ENCODE measurements around the gene QSOX2. TPM values are rescaled to one million over a fixed set of nuclear protein-coding genes. Genes with fewer than 3 reads are reported as not detected.

QSOX2 gene
- total RNA-seq, 2 experiments from 2014 or later = 14.4 TPM

GRCh38 chr9:136216541-136217244, 28.9 kb downstream of the QSOX2 start:
- Histone ChIP-seq H3K27me3 (ENCODE audit: control insufficient read depth in 1 of 2, insufficient read depth in 2 of 2, low read length in 2 of 2) (no peaks in the 10 kb centered on the region), H3K36me3 (ENCODE audit: insufficient read depth, low read length) (peaks cover 65% of the 10 kb centered on the region), H3K4me3 (ENCODE audit: low read length) (no peak overlapping the region), H3K27ac (ENCODE audit: low read depth in 1 of 2, low read length in 2 of 2) (no peak overlapping the region), H3K4me1 (ENCODE audit: insufficient read depth, low read length) (peaks cover 7% of the 10 kb centered on the region), H3K9me3 (ENCODE audit: control insufficient read depth in 1 of 2, insufficient read depth in 1 of 2, low read length in 2 of 2) (peaks cover 0 to 15% of the 10 kb centered on the region in 2 experiments)
- intact Hi-C loops (cut with DNase I, micrococcal nuclease) = no loop called here
- TF ChIP-seq CTCF (IDR thresholded peaks at IDR 0.05) = no peak
- Mint-ChIP-seq H3K4me3 (no peak overlapping the region), H3K27me3 (no peaks in the 10 kb centered on the region), H3K27ac (no peak overlapping the region), H3K4me1 (ENCODE audit: low read depth) (no peaks in the 10 kb centered on the region), H3K36me3 (ENCODE audit: low read depth) (peaks cover 89% of the 10 kb centered on the region), H3K9me3 (no peaks in the 10 kb centered on the region)
- CTCF ChIA-PET = no interaction called here
- POLR2A ChIA-PET = no interaction called here
- no peak for DNase-seq
- ATAC-seq (ENCODE audit: poor library complexity) = no peak

- POLR2A ChIA-PET = no interaction called here
- H3K27ac Mint-ChIP-seq = no peak overlapping the region
These were observed 31.9 kb downstream of the QSOX2 start for GRCh38 chr9:136213733-136214132.

GRCh38 chr9:136212345-136212950, 33.2 kb downstream of the QSOX2 start:
- ATAC-seq (ENCODE audit: poor library complexity) = no peak
- Mint-ChIP-seq H3K4me1 (ENCODE audit: low read depth) (no peaks in the 10 kb centered on the region), H3K36me3 (ENCODE audit: low read depth) (peaks cover 74% of the 10 kb centered on the region), H3K27ac (no peak overlapping the region), H3K27me3 (no peaks in the 10 kb centered on the region), H3K4me3 (no peak overlapping the region), H3K9me3 (no peaks in the 10 kb centered on the region)
- Histone ChIP-seq H3K36me3 (ENCODE audit: insufficient read depth, low read length) (peaks cover 67% of the 10 kb centered on the region), H3K27ac (ENCODE audit: low read depth in 1 of 2, low read length in 2 of 2) (no peak overlapping the region), H3K27me3 (ENCODE audit: control insufficient read depth in 1 of 2, insufficient read depth in 2 of 2, low read length in 2 of 2) (no peaks in the 10 kb centered on the region), H3K9me3 (ENCODE audit: control insufficient read depth in 1 of 2, insufficient read depth in 1 of 2, low read length in 2 of 2) (peaks cover 0 to 15% of the 10 kb centered on the region in 2 experiments), H3K4me1 (ENCODE audit: insufficient read depth, low read length) (no peaks in the 10 kb centered on the region), H3K4me3 (ENCODE audit: low read length) (no peak overlapping the region)
- no peak for TF ChIP-seq CTCF (IDR thresholded peaks at IDR 0.05)
- intact Hi-C loops (cut with DNase I, micrococcal nuclease) = no loop called here
- ChIA-PET CTCF (no interaction called here), POLR2A (no interaction called here)
- DNase-seq = no peak

More at GRCh38 chr9:136213733-136214132, 31.9 kb downstream of the QSOX2 start:
- H3K27me3 ChIP-seq (ENCODE audit: control insufficient read depth in 1 of 2, insufficient read depth in 2 of 2, low read length in 2 of 2) = no peaks in the 10 kb centered on the region
- Mint-ChIP-seq H3K36me3 (ENCODE audit: low read depth) (peaks cover 77% of the 10 kb centered on the region), H3K27me3 (no peaks in the 10 kb centered on the region), H3K4me1 (ENCODE audit: low read depth) (no peaks in the 10 kb centered on the region), H3K4me3 (no peak overlapping the region), H3K9me3 (no peaks in the 10 kb centered on the region)
- CTCF ChIA-PET = no interaction called here
- peaks cover 73% of the 10 kb centered on the region for H3K36me3 ChIP-seq (ENCODE audit: insufficient read depth, low read length)
- no peak overlapping the region for H3K27ac ChIP-seq (ENCODE audit: low read depth in 1 of 2, low read length in 2 of 2)
- intact Hi-C loops (cut with DNase I, micrococcal nuclease) = no loop called here
- H3K4me3 ChIP-seq (ENCODE audit: low read length) = no peak overlapping the region
- no peak for DNase-seq
- ATAC-seq (ENCODE audit: poor library complexity) = no peak
- no peak for TF ChIP-seq CTCF (IDR thresholded peaks at IDR 0.05)
- peaks cover 0 to 15% of the 10 kb centered on the region in 2 experiments for H3K9me3 ChIP-seq (ENCODE audit: control insufficient read depth in 1 of 2, insufficient read depth in 1 of 2, low read length in 2 of 2)
- no peaks in the 10 kb centered on the region for H3K4me1 ChIP-seq (ENCODE audit: insufficient read depth, low read length)
